DOHH2 (cell line): ENCODE data around the gene ZFR.
"Not testable (repeated sequence)": the region's sequence is repeated elsewhere in the genome, so short reads cannot be mapped to it uniquely, and the experiment has no call there.

Experiments
- H3F3A ChIP-seq: fragments of 200-600 bp; sonication (generic), shearing (Covaris generic); 2 replicates; pipeline ENCODE4 v1.6.0; 2016; ENCODE audit warnings: antibody characterized with exemption, mild to moderate bottlenecking; ENCODE audit not compliant: control insufficient read depth, insufficient read depth
- H3K27ac ChIP-seq: fragments of 200-600 bp; sonication (generic); 2 replicates; pipeline ENCODE4 v1.5.1; 2014; ENCODE audit warnings: low read depth, mild to moderate bottlenecking, low read length, moderate library complexity
- H3K27me3 ChIP-seq: fragments of 200-600 bp; sonication (generic); 2 replicates; pipeline ENCODE4 v1.6.1; 2014; ENCODE audit warnings: mild to moderate bottlenecking, low read length, mixed read lengths; ENCODE audit not compliant: control insufficient read depth
- H3K36me3 ChIP-seq: fragments of 200-600 bp; sonication (generic); 2 replicates; pipeline ENCODE4 v1.6.1; 2014; ENCODE audit warnings: mild to moderate bottlenecking, low read length, moderate library complexity, mixed read lengths; ENCODE audit not compliant: control insufficient read depth
- H3K4me1 ChIP-seq: fragments of 200-600 bp; sonication (generic); 2 replicates; pipeline ENCODE4 v1.6.1; 2014; ENCODE audit warnings: mild to moderate bottlenecking, low read length, mixed read lengths; ENCODE audit not compliant: control insufficient read depth
- H3K4me2 ChIP-seq: fragments of 200-600 bp; sonication (generic); 2 replicates; pipeline ENCODE4 v1.6.0; 2014; ENCODE audit warnings: mild to moderate bottlenecking, low read length, moderate library complexity
- H3K4me3 ChIP-seq: fragments of 200-600 bp; sonication (generic); 2 replicates; pipeline ENCODE4 v1.5.1; 2014; ENCODE audit warnings: mild to moderate bottlenecking, low read length, mixed read lengths
- H3K79me2 ChIP-seq: fragments of 200-600 bp; sonication (generic); 2 replicates; pipeline ENCODE4 v1.6.1; 2014; ENCODE audit warnings: mild to moderate bottlenecking, low read length, mixed read lengths; ENCODE audit not compliant: control insufficient read depth
- H3K9me2 ChIP-seq: fragments of 200-600 bp; sonication (generic); replicated peaks from 2 replicates; pipeline ENCODE4 v1.6.1; 2014; ENCODE audit warnings: mild to moderate bottlenecking, low read length, mixed read lengths; ENCODE audit not compliant: control insufficient read depth
- H3K9me3 ChIP-seq: fragments of 200-600 bp; sonication (generic); 2 replicates; pipeline ENCODE4 v1.6.1; 2014; ENCODE audit warnings: antibody characterized with exemption, low read length, mixed read lengths; ENCODE audit not compliant: control insufficient read depth, insufficient read depth
- H4K20me1 ChIP-seq: fragments of 200-600 bp; sonication (generic); 2 replicates; pipeline ENCODE4 v1.6.0; 2014; ENCODE audit warnings: low read depth, mild to moderate bottlenecking, antibody characterized with exemption, low read length, moderate library complexity; ENCODE audit not compliant: control insufficient read depth, insufficient read depth
- EZH2phosphoT487 ChIP-seq: fragments of 200-600 bp; sonication (generic); IDR thresholded peaks from 2 replicates; pipeline ENCODE4 v1.6.1; 2017; ENCODE audit warnings: borderline replicate concordance, mild to moderate bottlenecking, antibody characterized with exemption, low read length, moderate library complexity, mixed read lengths
- TF ChIP-seq, protein P1 (sequence below): fragments of 200-600 bp; sonication (generic); IDR thresholded peaks from one replicate; pipeline ENCODE4 v1.5.1; 2014; ENCODE audit warnings: antibody characterized with exemption, mild to moderate bottlenecking, low read depth, low read length; ENCODE audit not compliant: poor library complexity, severe bottlenecking

Gene ZFR

DNA sequence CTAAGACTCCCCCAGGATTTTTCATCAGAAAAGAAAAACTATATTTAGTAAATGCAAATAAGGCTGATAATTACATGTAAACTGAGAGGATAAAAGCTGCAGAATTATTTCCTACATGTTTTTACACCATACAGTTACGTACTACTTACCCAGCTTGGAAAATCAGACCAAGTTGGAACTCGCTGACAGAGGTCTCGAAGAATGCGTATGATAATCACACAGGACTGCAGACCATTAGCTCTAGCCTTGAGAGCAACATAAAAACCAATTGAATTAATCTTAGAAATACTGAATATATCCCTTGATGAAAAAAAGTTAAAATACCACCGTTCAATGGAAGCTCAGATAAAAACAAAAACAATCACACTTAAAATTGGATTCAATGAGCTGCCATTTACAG is 65.6 kb downstream of the ZFR start:
- no peaks in the 10 kb centered on the region for H3K79me2 ChIP-seq
- peaks cover 8% of the 10 kb centered on the region for H3K4me1 ChIP-seq
- no peak overlapping the region for H3K4me3 ChIP-seq
- H3K27me3 ChIP-seq = no peaks in the 10 kb centered on the region
- no peaks in the 10 kb centered on the region for H3K9me3 ChIP-seq
- H3F3A ChIP-seq = no peaks in the 10 kb centered on the region
- no peak overlapping the region for H3K27ac ChIP-seq
- peaks cover 44% of the 10 kb centered on the region for H3K36me3 ChIP-seq
- H3K4me2 ChIP-seq = no peak overlapping the region
- TF ChIP-seq EZH2phosphoT487 = no peak
- TF ChIP-seq, protein P1, sequence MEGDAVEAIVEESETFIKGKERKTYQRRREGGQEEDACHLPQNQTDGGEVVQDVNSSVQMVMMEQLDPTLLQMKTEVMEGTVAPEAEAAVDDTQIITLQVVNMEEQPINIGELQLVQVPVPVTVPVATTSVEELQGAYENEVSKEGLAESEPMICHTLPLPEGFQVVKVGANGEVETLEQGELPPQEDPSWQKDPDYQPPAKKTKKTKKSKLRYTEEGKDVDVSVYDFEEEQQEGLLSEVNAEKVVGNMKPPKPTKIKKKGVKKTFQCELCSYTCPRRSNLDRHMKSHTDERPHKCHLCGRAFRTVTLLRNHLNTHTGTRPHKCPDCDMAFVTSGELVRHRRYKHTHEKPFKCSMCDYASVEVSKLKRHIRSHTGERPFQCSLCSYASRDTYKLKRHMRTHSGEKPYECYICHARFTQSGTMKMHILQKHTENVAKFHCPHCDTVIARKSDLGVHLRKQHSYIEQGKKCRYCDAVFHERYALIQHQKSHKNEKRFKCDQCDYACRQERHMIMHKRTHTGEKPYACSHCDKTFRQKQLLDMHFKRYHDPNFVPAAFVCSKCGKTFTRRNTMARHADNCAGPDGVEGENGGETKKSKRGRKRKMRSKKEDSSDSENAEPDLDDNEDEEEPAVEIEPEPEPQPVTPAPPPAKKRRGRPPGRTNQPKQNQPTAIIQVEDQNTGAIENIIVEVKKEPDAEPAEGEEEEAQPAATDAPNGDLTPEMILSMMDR = no peak
- no peaks in the 10 kb centered on the region for H3K9me2 ChIP-seq
- H4K20me1 ChIP-seq = no peaks in the 10 kb centered on the region

DNA sequence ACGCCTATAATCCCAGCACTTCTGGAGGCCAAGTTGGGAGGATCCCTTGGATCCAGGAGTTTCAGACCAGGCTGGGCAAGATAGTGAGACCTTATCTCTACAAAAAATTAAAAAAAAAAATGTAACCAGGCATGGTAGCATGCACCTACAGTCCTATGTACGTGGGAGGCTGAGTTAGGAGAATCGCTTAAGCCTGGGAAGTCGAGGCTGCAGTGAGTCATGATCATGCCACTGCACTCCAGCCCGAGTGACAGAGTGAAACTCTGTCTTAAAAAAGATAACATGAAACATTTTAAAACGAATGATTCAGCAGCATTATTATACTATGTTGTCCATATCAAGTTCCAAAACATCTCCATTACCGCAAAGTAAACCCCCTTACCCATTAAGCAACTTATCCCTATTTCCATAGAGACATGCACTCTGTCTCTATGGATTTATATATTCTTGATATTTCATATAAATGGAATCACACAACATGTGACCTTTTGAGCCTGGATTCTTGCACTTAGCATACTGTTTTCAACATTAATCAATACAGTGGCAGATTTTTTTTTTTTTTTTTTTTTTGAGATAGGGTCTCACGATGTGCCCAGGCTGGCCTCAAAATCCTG is 74.9 kb downstream of the ZFR start:
- no peaks in the 10 kb centered on the region for H3K4me1 ChIP-seq
- H3K4me3 ChIP-seq = no peak overlapping the region
- no peaks in the 10 kb centered on the region for H4K20me1 ChIP-seq
- H3K79me2 ChIP-seq = no peaks in the 10 kb centered on the region
- H3K27ac ChIP-seq = no peak overlapping the region
- H3K4me2 ChIP-seq = no peak overlapping the region
- peaks cover 43% of the 10 kb centered on the region for H3K36me3 ChIP-seq
- no peaks in the 10 kb centered on the region for H3K9me2 ChIP-seq
- TF ChIP-seq, protein P1 = no peak
- H3K27me3 ChIP-seq = no peaks in the 10 kb centered on the region
- no peaks in the 10 kb centered on the region for H3K9me3 ChIP-seq
- no peaks in the 10 kb centered on the region for H3F3A ChIP-seq

DNA sequence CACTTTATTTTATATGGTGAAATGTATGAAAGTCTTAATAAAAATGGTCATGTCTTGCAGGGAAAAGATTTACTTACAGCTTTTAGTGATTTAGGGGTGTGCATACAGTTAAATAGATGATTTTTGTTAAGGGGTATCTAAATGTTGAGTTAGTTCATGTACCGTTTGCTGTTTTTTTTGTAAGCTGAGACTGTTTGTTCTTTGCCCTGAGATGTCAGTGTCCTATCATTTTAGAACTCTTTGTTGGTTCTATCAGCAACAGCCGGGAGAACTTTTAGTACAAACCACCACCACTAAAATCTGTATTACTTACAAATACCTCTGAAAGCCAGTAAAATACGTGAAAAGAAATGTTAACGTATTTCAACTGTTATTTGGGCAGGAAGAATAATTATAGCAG is 75.5 kb downstream of the ZFR start:
- no peaks in the 10 kb centered on the region for H3K9me3 ChIP-seq
- no peaks in the 10 kb centered on the region for H3K9me2 ChIP-seq
- no peaks in the 10 kb centered on the region for H3F3A ChIP-seq
- H3K79me2 ChIP-seq = no peaks in the 10 kb centered on the region
- no peak overlapping the region for H3K4me3 ChIP-seq
- H3K27me3 ChIP-seq = no peaks in the 10 kb centered on the region
- peaks cover 41% of the 10 kb centered on the region for H3K36me3 ChIP-seq
- H3K4me1 ChIP-seq = no peaks in the 10 kb centered on the region
- H4K20me1 ChIP-seq = no peaks in the 10 kb centered on the region
- TF ChIP-seq, protein P1 = no peak
- no peak for TF ChIP-seq EZH2phosphoT487
- H3K4me2 ChIP-seq = no peak overlapping the region
- no peak overlapping the region for H3K27ac ChIP-seq

DNA sequence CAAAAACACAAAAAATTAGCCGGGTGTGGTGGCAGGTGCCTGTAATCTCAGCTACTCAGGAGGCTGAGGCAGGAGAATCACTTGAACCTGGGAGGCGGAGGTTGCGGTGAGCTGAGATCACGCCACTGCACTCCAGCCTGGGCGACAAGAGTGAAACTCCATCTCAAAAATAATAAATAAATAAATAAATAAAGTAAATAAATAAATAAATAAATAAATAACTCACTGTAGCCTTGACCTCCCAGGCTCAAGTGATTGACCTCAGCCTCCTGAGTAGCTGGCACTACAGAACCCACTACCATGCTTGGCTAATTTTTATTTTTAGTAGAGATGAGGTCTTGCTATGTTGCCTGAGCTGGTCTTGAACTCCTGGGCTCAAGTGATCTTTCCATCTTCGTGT is 77.3 kb downstream of the ZFR start:
- not testable (repeated sequence) for H3K9me3 ChIP-seq, H3F3A ChIP-seq, H3K4me2 ChIP-seq, H3K4me3 ChIP-seq, H3K79me2 ChIP-seq, H3K4me1 ChIP-seq, H3K27ac ChIP-seq, H3K27me3 ChIP-seq, H3K9me2 ChIP-seq, H4K20me1 ChIP-seq
- H3K36me3 ChIP-seq = peaks cover 42% of the 10 kb centered on the region
